GM20000 (cell line): ENCODE data around the gene CSNK1G3.
"Not testable (repeated sequence)": the region's sequence is repeated elsewhere in the genome, so short reads cannot be mapped to it uniquely, and the experiment has no call there.

Experiments used
- DNase-seq: peaks from one replicate; pipeline ENCODE4 v3.0.0; 2012; ENCODE audit warnings: low spot score
- TF ChIP-seq, protein P1 (sequence below): IDR thresholded peaks from 2 replicates; pipeline ENCODE4 v1.5.1; 2012; ENCODE audit warnings: mild to moderate bottlenecking, control low read depth; ENCODE audit errors: extremely low read depth, missing control alignments

CSNK1G3 gene

GRCh38 chr5:123511648-123512605, at the start of gene CSNK1G3:
CSNK1G3 (plus strand) TSS chr5:123512177; CDS start chr5:123545664, 33,487 bp downstream.
- peak; percentile 95 for DNase-seq
- TF ChIP-seq, protein P1, sequence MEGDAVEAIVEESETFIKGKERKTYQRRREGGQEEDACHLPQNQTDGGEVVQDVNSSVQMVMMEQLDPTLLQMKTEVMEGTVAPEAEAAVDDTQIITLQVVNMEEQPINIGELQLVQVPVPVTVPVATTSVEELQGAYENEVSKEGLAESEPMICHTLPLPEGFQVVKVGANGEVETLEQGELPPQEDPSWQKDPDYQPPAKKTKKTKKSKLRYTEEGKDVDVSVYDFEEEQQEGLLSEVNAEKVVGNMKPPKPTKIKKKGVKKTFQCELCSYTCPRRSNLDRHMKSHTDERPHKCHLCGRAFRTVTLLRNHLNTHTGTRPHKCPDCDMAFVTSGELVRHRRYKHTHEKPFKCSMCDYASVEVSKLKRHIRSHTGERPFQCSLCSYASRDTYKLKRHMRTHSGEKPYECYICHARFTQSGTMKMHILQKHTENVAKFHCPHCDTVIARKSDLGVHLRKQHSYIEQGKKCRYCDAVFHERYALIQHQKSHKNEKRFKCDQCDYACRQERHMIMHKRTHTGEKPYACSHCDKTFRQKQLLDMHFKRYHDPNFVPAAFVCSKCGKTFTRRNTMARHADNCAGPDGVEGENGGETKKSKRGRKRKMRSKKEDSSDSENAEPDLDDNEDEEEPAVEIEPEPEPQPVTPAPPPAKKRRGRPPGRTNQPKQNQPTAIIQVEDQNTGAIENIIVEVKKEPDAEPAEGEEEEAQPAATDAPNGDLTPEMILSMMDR: no peak

GRCh38 chr5:123466839-123467238, 45.1 kb upstream of the CSNK1G3 start:
- DNase-seq: not testable (repeated sequence)

DNA sequence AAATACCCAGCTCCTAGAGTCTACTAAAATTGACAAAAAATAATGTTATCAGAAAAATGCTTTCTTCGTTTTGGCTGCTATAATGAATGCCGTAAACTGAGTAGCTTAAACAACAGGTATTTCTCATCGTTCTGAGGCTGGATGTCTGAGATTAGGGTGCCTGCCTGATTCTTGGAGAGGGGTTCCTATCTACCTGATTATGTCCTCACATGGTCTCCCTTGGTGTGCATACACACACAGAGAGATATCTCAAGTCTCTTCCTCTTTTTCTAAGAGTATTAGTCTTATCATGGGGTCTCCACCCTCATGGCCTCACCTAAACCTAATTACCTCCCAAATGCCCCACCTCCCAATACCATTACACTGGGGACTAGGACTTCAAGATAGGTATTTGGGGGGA, 40.6 kb upstream of the CSNK1G3 start:
- no peak for DNase-seq
- TF ChIP-seq, protein P1: no peak

- no peak for DNase-seq
- TF ChIP-seq, protein P1: no peak
Measured at GRCh38 chr5:123472150-123472924, 39.6 kb upstream of the CSNK1G3 start.

DNA sequence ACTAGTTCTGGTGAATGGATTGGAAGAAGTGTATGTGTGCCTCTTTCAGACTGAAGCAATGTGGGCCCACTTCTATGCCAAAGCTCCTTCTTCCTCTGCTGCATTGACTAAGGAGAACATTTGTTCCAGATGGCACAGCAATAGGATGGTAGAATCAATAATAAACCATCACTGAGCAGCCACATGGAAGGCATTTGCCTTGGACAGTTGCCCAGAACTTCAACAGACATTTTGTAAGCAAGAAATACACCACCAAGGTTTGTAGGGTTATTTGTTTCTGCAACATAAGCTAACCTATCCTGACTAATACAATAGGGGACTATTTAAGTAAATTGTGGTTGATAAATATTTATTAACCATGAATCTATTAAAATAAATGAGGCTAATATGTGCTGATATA, 37.7 kb upstream of the CSNK1G3 start:
- TF ChIP-seq, protein P1: no peak
- DNase-seq: no peak

GRCh38 chr5:123476731-123477130, 35.2 kb upstream of the CSNK1G3 start:
- no peak for DNase-seq
- TF ChIP-seq, protein P1: no peak

DNA sequence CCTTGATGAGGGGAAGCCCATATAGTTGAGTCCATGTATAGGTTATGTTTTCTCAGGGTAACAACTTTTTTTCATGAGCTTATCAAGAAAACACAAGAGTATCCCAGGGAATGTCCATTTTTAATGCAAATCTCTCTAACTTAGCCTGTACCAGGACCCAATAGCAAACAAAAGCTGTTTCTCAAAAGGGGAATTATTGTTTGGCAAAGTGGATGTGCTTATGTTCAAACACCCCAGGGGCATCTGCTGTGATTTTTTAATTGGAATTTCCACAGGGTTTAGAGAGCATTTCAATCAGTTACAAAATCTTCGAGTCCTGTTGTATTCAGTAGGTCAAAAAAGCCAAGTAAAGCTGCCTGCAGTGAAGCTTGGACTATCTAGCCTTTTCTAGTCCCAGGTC, 33.4 kb upstream of the CSNK1G3 start:
- no peak for DNase-seq
- TF ChIP-seq, protein P1: no peak
